ENCODE results near the gene BBS4.
"Not testable (repeated sequence)": the region's sequence is repeated elsewhere in the genome, so short reads cannot be mapped to it uniquely, and the experiment has no call there.

The BBS4 gene

DNA sequence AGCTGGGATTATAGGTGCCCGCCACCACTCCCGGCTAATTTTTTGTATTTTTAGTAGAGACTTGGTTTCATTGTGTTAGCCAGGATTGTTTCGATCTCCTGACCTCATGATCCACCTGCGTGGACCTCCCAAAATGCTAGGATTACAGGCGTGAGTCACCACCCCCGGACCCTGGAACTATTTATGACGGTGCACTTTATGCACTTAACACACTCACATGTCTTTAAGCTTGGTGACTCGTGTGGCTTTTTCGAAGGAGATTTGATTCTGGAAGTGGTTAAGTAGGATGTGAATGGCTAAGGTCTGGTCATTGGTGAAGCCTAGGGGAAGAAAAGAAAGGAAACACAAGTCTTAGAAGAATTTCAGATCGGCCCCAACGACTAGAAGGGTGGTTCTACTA, 20.3 kb downstream of the BBS4 start:
- no peak for DNase-seq

DNA sequence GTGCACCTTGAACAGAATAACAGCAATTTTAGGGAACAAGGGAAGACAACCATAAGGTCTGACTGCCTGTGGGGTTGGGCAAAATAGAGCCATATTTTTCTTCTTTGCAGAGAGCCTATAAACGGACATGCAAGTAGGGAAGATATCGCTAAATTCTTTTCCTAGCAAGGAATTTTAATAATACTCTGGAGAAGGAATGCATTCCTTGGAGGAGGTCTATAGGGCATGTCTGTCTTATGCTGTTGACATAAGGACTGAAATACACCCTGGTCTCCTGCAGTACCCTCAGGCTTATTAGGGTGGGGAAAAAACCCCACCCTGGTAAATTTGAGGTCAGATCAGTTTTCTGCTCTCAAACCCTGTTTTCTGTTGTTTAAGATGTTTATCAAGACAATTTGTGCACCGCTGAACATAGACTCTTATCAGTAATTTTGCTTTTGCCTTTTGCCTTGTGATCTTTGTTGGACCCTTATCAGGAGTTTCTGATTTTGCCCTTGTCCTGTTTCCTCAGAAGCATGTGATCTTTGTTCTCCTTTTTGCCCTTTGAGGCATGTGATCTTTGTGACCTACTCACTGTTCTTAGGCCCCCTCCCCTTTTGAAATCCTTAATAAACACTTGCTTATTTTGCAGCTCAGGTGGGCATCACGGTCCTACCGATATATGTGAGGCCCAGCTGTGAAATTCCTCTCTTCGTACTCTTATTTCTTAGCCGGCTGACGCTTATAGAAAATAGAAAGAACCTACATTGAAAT, 22.7 kb downstream of the BBS4 start:
- not testable (repeated sequence) for DNase-seq

DNA sequence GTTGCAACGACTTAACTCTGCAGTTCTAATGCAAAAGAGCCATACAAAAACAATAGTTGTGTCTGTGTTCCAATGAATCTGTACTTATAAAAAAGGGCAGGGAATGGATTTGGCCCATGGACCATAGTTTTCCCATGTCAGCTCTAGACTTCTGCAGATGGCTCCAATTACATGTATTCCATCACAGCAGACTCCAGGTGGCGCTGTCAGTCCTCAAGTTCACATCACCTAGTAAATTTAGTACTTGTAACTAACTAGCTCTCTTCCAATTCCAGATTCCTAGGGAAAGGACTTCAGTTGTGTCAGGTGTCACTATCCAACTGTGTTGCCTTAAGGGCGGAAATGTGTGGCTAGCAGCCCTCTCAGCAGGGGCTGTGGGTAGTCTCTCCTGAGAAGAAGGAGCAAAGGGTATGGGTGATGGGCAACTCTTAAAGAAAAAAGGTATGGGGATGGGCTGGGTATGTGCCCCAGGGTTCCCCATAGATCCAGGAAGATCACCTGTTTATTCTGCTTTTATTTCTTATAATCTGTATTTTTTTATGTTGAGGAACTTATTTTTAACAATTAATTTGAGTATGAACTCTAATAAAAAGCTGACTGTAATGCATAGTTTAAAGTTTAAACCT, 36.2 kb downstream of the BBS4 start:
- DNase-seq, result peak; percentile 64

DNA sequence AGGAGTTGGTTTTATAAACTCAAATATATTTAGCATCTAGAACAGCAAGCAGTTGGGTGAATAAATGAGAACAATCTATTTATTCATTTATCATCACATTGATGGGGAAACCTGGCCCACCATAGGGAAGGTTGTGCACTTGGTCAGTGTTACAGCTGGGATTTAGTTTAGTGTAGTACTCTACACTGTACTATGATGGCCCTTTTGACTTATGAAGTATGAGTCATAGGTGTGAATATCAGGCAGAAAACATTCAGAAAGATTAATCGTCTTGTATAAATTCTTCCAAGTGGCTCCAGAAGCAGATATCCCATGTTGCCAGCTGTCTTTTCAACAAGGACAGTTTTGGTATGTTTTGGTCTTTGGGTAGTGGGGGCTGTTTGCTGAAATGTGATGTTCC, 38.0 kb downstream of the BBS4 start:
- DNase-seq, result no peak

DNA sequence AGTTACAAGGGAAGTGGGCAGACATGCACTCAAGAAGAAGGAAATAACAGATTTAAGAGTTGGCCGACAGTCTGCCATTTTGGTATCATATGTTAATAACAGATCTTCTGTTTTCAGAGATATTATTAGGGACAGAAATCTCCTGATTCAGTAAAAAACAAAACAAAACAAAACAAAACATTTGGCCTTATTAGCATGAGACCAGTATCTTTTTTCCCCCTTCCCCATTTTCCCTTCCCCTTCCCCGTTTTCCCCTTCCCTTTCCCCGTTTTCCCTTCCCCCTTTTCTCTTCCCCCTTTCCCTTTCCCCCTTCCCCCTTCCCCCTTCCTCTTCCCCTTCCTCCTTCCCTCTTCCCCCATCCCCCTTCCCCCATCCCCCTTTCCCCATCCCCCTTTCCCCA, 39.4 kb downstream of the BBS4 start:
- no peak for DNase-seq

DNA sequence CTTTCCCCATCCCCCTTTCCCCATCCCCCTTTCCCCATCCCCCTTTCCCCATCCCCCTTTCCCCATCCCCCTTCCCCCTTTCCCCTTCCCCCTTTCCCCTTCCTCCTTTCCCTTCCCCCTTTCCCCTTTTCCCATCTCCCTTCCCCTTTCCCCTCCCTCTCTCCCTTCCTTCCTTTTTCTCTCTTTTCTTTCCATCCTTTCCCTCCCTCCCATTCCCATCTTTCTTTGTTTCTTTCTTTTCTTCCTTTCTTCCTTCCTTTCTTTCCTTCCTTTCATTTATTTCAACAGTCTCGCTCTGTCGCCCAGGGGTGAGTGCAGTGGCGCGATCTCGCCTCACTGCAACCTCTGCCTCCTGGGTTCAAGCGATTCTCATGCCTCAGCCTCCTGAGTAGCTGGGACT, 39.8 kb downstream of the BBS4 start:
- DNase-seq, result not testable (repeated sequence)

DNA sequence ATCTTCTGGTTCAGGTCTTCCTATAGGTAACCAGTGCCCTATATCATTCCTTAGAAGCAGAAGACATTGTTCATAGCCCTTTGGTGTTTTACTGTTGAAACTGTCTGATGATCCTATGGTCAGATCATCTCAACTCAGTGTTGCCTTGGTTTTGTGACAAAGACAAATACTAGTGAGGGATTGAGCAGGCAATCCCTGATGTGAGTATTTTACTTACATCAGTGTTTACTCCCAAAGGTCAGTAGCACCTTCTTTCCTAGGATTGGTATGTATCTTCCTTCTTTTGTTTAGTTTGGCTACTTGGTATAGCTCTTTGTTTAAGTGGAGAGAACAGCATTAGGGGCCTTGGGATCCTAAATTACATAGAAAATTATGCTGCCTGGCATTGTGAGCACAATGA, 41.1 kb downstream of the BBS4 start:
- DNase-seq, result no peak

DNA sequence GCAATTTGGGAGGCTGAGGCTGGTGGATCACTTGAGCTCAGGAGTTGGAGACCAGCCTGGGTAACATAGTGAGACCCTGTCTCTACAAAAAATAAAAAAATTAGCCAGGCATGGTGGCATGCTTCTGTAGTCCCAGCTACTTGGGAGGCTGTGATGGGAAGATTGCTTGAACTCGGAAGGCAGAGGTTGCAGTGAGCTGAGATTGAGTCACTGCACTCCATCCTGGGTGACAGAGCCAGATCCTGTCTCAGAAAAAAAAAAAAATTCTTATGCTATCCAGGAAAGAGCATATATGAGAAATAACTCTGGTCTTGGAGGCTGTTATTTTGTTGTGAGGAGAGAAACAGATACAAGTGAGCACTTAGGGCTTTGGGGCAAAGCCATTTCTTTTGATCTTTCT, 42.2 kb downstream of the BBS4 start:
- not testable (repeated sequence) for DNase-seq

DNA sequence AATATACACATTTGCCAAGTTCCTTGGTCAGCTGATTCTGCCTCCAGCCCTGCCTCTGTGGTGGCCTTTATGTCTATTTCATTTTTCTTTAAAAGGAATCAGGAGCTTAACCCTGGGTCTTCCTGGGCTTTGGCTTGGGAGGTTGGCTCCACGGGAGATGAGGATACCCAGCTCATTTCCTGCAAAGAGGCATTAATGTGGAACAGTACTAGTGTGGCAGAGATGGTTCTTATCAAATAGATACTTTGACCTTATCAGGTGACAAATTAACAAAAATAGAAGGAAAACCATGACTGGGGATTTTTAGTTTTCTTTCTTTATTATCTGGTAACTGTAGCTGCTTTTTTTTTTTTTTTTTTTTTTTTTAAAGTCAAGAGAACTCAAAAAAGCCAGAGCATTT, 42.8 kb downstream of the BBS4 start:
- no peak for DNase-seq

DNA sequence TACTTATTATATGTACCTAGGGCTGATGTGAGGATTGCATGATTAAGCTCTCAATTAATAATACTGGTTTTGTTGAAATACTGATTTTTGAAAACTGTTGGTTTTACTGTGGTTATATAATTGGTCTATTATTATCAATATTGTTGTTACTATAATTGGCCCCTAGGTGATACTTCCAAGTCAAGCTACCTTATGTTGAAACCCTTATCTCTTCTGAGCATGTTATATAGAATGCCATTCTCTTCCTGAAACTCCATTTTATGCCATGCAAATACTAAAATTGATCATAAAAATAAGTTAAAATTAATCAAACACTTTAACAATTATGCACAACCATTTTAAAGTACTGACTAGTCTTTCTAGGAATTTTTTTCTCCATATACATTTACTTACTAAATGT, 46.1 kb downstream of the BBS4 start:
- no peak for DNase-seq

DNA sequence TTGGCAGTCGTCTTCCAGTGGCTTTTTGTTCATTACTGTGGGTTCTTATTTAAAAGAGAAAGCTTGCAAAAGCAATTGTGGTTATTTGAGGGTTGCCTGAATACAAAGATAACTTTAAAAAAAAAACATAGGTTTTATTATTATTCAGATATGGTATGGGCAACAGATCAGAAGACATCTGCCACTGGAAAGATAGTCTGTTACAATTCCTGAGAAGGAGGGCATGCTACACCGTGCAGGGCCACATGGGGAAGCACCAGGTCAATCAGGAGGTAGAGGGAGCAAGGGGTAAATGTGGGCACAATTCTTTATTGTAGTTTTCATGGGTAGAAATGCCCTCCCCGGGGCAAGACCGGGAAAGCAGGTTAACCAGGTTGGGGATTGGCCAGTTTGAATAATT, 46.5 kb downstream of the BBS4 start:
- no peak for DNase-seq

DNA sequence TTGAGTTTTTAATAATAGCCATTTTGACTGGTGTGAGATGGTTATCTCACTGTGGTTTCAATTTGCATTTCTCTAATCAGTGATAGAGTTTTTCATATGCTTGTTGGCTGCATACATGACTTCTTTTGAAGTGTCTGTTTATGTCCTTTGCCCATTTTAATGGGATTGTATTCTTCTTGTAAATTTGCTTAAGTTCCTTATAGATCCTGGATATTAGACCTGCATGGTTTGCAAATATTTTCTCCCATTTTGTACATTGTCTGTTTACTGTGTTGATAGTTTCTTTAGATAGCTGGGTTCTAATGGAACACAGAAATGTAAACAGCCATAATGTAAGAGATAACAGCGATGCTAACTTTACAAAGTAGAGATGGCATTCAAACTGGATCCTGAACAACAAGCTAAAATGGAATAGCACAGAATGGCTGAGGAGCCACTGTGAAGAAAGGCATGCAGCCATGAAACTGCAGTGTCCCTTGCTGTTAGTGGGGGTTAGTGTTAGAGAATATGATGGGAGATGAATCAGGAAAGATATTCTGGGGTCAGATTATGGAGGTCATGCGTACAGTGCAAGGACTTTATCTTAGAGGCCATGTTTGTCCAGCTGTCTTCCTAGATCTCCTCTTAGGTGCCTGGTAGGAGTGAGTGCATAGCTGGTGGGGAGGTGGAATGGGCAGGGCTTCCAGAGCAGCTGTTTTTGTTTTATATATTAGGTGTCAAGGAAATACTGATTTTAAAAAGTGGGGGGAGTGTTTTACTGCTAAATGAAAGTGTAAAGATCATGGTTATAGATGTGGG, 48.1 kb downstream of the BBS4 start:
- DNase-seq, result no peak

DNA sequence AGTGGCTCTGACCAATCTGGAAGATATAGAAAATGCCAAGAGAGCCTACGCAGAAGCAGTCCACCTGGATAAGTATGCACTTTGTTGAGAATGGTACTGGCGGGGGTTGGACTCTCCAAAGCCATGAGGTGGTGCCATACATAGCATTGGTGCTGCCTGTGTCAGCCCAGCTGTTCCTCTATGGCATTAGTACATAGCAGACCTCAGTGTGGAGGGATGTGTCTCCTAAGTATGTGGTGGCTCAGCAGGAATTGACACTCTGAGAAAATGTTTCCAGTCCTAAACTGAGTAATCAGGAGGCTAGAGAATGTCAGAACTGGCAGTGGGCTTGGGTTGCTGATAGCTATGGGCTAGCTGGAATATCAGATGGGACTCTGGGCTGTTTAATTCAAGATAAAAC, 49.1 kb downstream of the BBS4 start:
- DNase-seq, result no peak

DNA sequence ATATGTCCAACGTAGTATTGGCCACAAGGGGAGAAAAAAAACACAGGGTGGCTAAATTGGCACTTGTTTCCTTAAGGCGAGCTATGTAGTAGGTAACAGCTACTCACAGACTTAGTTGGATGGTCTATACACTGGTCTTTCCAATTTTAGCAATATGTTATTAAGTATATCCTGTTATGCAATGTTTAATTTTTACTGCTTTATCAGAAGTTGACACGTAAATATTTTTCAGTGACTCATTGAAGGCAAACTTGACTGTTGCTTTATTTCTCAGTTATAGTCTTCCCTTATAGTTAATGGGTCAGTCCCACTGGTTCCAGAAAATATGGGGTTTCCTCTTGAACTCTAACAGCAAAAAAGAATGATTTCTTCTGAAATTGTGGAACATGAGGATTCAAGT, 51.1 kb downstream of the BBS4 start:
- no peak for DNase-seq

DNA sequence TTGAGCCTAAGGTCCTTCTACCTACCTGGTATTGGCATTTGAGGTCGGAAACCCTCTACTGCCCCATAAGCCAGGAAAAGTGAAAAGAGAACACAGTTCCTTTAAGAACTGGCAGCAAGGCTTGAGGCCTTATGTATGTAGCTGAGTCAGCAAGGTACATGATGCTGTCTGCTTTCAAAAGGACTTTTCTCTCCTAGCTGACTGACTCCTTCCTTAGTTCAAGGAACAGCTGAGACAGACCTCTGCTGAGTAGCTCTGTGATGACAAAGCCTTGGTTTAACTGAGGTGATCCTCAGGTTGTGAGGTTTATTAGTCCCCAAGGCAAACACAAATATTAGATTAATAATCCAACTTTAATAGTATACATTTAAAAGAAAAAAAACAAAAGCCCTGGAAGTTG, 51.7 kb downstream of the BBS4 start:
- DNase-seq, result no peak

DNA sequence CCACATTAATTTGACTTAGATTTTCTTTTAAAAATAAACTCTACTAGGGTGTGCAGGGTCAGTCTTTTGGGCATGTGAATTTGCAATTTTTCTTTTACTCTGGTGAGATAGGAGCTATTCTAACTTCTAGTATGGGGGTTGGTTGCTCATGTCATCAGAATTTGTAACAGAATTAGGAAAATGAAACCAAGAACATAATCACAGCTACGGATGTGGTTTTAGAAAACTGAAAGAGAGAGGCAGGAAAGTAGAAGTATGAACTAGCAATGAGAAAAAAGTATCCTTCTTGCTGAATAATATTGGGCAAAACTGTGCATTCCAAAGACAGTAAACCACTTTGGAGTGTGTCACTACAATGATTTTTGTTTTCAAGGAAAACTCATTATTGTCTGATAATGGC, 54.2 kb downstream of the BBS4 start:
- no peak for DNase-seq

DNA sequence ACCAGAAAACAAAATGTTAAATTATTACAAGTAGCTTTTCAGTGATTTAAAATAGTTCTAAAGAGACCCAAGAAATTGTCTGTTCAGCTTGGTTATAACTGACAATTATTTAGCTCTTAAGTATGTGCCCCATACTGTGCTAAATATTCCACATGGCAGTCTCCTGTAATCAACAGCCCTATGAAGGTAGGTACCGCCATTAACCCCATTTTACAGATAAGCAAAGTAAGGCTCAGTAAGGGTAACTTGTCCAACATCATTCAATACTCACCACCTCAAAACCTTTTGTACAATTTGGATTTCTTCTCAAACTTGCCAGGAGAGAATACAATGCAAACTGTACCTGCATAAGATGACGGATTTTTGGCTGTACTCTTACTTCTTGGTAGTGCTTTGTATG, 63.7 kb downstream of the BBS4 start:
- DNase-seq, result no peak

DNA sequence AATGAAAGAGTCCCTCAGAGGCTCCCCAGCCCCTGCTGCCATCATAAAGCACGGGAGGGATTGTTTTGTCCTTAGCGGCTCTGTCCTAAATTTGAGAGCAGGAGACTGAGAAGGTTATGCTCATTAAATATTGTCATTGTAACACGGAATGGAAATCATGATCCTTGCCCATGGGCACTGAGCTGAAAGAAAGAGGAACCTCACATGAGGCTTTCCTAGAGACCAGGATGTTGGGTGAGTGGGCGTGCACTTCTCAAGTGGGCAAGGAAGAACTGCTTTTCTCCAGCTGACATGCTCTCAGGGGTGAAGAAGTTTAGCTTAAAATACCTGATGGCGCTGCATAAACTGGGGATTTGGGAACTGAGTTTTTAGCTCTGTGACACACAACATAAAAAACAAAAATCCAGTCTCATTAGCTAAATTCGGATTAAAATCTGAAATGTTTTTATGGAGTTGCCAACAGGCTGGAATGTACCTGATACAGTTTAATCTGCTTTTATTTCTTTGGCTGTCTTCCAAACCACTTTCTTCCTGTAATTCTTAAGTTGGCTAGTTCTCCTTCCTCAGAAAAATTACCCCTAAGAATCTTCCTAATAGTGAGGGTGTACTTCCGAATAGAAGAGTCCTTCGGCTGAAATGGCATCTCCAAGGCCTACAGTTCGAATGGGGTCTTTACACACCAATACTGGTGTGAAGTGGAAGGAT, 65.9 kb downstream of the BBS4 start:
- no peak for DNase-seq

DNA sequence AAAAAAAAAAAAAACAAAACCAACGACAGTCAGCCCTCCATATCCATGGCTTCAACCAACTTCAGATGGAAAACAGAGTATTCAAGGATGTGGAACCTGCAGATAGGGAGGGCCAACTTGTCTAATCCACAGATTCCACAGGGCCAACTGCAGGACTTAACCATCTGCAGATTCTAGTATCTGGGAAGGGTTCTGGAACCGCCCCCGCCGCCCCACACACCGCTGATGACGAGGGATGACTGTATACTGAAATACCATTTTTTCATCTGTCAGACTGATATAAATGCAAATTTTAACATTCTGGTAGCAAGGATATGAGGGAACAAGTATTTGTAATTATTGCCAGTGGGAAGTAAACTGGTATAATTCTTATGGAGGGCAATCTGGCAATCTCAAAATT, 68.1 kb downstream of the BBS4 start:
- no peak for DNase-seq

DNA sequence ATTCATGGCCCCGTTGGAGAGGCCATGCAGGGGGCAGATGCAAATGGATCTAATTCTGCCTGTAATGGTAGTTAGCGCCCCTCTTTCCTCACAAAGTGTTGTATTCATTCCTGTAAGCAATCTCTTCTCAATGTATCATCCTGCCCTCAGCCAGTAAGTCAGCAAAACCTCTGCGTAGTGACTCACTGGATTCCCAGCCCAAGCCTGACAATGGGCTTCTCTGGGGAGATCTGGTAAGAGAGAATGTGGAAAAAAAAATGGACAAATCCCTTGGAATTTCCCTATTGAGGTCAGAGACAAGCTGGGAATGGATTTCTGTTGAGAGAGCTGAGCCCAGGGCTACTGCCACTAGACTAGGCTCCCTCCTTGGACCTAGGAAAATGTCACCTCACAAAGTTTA, 72.2 kb downstream of the BBS4 start:
- no peak for DNase-seq

DNA sequence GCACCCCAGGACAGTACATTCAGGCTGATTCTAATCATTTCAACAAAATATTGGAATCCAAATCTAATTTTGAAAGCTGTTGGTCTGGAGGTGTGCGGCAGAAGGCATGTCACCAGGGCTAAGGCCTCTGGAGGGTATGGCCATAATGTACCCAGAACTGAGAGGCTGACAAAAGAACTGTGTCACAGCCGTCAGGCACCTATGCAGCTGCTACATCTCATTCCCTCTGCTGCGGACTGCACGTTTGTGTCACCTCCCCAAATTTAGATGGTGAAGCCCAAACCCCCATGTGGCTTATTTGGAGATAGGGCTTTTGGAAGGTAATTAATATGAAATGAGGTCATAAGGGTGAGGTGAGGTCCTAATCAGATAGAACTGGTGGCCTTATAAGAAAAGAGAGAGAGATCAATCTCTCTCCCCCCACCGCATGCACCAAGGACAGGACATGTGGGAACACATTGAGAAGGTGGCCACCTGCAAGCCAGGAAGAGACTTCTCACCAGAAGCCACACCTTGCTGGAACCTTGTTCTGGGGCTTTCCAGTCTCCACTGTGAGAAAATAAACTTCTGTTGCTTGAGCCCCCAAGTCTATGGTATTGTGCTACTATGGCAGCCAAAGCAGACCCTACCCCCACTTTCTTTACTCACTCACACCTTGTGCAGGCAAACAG, 74.7 kb downstream of the BBS4 start:
- no peak for DNase-seq

DNA sequence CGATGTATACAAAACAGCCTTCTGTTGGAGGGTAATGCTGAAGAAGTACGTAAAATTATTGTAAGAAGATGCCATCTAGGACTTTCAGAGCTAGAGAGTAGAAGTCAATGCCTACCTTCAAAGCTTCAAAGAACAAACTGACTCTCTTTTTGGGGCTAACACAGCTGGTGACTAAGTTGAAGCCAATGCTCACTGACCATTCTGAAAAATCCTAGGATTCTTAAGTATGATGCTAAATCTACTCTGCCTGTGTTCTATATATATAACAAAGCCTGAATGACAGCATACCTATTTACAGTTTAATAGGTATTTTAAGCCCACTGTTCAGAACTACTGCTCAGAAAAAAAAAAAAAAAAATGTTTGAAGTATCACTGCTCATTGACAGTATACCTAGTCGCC, 78.6 kb downstream of the BBS4 start:
- no peak for DNase-seq

DNA sequence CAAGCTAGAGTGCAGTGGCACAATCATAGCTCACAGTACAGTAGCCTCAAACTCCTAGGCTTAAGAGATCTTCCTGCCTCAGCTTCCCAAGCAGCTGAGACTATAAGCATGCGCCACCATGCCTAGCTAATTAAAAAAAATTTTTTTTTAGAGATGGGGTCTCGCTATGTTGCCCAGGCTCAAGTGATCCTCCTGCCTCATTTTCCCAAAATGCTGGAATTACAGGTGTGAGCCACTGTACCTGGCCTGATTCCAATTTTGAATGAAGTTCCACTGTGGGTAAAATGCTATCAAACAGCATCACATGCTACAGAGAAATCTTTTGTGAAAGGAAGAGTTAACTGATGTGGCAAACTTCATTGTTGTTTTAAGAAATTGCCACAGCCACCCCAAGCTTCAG, 80.0 kb downstream of the BBS4 start:
- no peak for DNase-seq
